Transverse colon (tissue), 4 donors: ENCODE measurements around the gene RSPH10B2.
"Not testable (repeated sequence)": the region's sequence is repeated elsewhere in the genome, so short reads cannot be mapped to it uniquely, and the experiment has no call there.

Source experiments
- POLR2AphosphoS5 ChIP-seq, 3 donors: sonication (generic); formaldehyde crosslinking; IDR thresholded peaks; one replicate each; pipeline ENCODE4 v1.6.1; 2016; ENCODE audit warnings: antibody characterized with exemption in 3 of 3
- TF ChIP-seq, protein P1 (sequence below), 5 experiments: fragments of 200-600 bp in 3 of 5; fragments of 450-650 bp in 2 of 5; sonication (generic) in 3 of 5; IDR thresholded peaks; 1 replicate in 2 of 5; 2 replicates in 3 of 5; pipeline ENCODE4 v1.5.1; 2016 to 2017; ENCODE audit warnings: antibody characterized with exemption in 5 of 5, inconsistent platforms in 3 of 5, mild to moderate bottlenecking in 2 of 5, moderate library complexity in 1 of 5

GRCh38 chr7:6749335-6749734 lies 4.6 kb upstream of the RSPH10B2 start:
- TF ChIP-seq POLR2AphosphoS5 (IDR thresholded peaks at IDR 0.05): not testable (repeated sequence)
- TF ChIP-seq, protein P1, sequence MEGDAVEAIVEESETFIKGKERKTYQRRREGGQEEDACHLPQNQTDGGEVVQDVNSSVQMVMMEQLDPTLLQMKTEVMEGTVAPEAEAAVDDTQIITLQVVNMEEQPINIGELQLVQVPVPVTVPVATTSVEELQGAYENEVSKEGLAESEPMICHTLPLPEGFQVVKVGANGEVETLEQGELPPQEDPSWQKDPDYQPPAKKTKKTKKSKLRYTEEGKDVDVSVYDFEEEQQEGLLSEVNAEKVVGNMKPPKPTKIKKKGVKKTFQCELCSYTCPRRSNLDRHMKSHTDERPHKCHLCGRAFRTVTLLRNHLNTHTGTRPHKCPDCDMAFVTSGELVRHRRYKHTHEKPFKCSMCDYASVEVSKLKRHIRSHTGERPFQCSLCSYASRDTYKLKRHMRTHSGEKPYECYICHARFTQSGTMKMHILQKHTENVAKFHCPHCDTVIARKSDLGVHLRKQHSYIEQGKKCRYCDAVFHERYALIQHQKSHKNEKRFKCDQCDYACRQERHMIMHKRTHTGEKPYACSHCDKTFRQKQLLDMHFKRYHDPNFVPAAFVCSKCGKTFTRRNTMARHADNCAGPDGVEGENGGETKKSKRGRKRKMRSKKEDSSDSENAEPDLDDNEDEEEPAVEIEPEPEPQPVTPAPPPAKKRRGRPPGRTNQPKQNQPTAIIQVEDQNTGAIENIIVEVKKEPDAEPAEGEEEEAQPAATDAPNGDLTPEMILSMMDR (IDR thresholded peaks at IDR 0.05): not testable (repeated sequence)
